Lung (tissue), 12 donors: ENCODE data around the gene PIP5K1B. TPM values are rescaled to one million over a fixed set of nuclear protein-coding genes. Genes with fewer than 3 reads are reported as not detected.
A peak's percentile ranks its signal among the peaks of the same experiment; 100 is the strongest.

Experiments
- ATAC-seq: fragments of 200-7000 bp; cut with Tn5 transposase; one replicate; pipeline ENCODE4 v1.9.1; 2020; ENCODE audit warnings: moderate number of reproducible peaks; ENCODE audit not compliant: insufficient read depth, low FRiP score
- DNase-seq, 3 donors: peaks; one replicate each; pipeline ENCODE4 v3.0.0-alpha.2; 2013 to 2017
- H3K27ac ChIP-seq, 2 donors: one replicate each; pipeline ENCODE4 v1.5.1; 2013; ENCODE audit warnings: mild to moderate bottlenecking in 2 of 2, moderate library complexity in 2 of 2, control low read depth in 1 of 2, inconsistent platforms in 1 of 2, low read depth in 1 of 2, low read length in 1 of 2
- H3K27me3 ChIP-seq, 3 donors: one replicate each; pipeline ENCODE4 v1.5.1; 2013; ENCODE audit warnings: low read length in 2 of 3; ENCODE audit not compliant: control insufficient read depth in 3 of 3, insufficient read depth in 3 of 3
- H3K36me3 ChIP-seq, 4 donors: one replicate each; pipeline ENCODE4 v1.5.1; 2013; ENCODE audit warnings: low read length in 4 of 4, mild to moderate bottlenecking in 1 of 4, moderate library complexity in 1 of 4; ENCODE audit not compliant: control insufficient read depth in 4 of 4, insufficient read depth in 4 of 4
- H3K4me1 ChIP-seq, 5 donors: one replicate each; pipeline ENCODE4 v1.5.1; 2013; ENCODE audit warnings: low read length in 5 of 5, mild to moderate bottlenecking in 2 of 5, moderate library complexity in 1 of 5; ENCODE audit not compliant: control insufficient read depth in 5 of 5, insufficient read depth in 5 of 5
- H3K4me3 ChIP-seq: one replicate; pipeline ENCODE4 v1.5.1; 2013; ENCODE audit warnings: mild to moderate bottlenecking, control low read depth, moderate library complexity
- H3K9ac ChIP-seq, 2 donors: one replicate each; pipeline ENCODE4 v1.5.1; 2013; ENCODE audit warnings: low read length in 2 of 2, control low read depth in 1 of 2; ENCODE audit not compliant: insufficient read depth in 1 of 2
- H3K9me3 ChIP-seq, 4 donors: one replicate each; pipeline ENCODE4 v1.5.1; 2013; ENCODE audit warnings: low read length in 3 of 4, mild to moderate bottlenecking in 1 of 4, moderate library complexity in 1 of 4; ENCODE audit not compliant: control insufficient read depth in 4 of 4, insufficient read depth in 3 of 4
- CTCF ChIP-seq: IDR thresholded peaks from 2 replicates; pipeline ENCODE4 v1.5.1; 2012; ENCODE audit warnings: mild to moderate bottlenecking; ENCODE audit errors: control extremely low read depth, extremely low read depth
- WGBS, 2 donors: extraction: QIAGEN DNeasy Blood & Tissue Kit; methylation state at CpG; one replicate each; pipeline ENCODE4 v1.1.7; 2013; 5-methylcytosine and 5-hydroxymethylcytosine counted together
- polyA plus RNA-seq, 2 donors: library from polyadenylated mRNA; stranded (reverse); fragments of 200-250 nt; gene quantifications; one replicate each; pipeline ENCODE4 v1.2.1, GENCODE V29; 2013
- total RNA-seq, 2 donors: library from RNA; depleted of rRNA in 1 of 2; stranded (reverse); fragments of >200 nt in 1 of 2; gene quantifications; one replicate each; pipeline ENCODE4 v1.2.1, GENCODE V29; 2014 to 2021
- donor health status: control.
- donor health status: control.
- donor health status: Bipolar disorder and iron deficiency.
- donor health status: healthy.
- donor health status: DM: yes; HTN: yes; CAD: no.

Gene PIP5K1B
- total and polyA plus RNA-seq, 4 donors = 6.6 to 28.2 (median 15.6) TPM

- 83 to 94% methylated on average over 4 of the region's 4 CpGs for WGBS, 2 donors
- no peak overlapping the region for H3K27ac ChIP-seq
- H3K9me3 ChIP-seq = no peaks in the 10 kb centered on the region
- H3K4me1 ChIP-seq = peaks cover 0 to 6% (median 0%) of the 10 kb centered on the region in 5 donors
- H3K4me3 ChIP-seq = no peak overlapping the region
- ATAC-seq (no peak), DNase-seq (no peak)
- H3K27me3 ChIP-seq = no peaks in the 10 kb centered on the region
- TF ChIP-seq CTCF = no peak
- no peak overlapping the region for H3K9ac ChIP-seq
- H3K36me3 ChIP-seq = no peaks in the 10 kb centered on the region
These were observed 146.6 kb downstream of the PIP5K1B start for GRCh38 chr9:68851657-68852056.

GRCh38 chr9:68852941-68853340 is 147.9 kb downstream of the PIP5K1B start:
- Histone ChIP-seq H3K9ac (no peak overlapping the region), H3K27ac (no peak overlapping the region), H3K4me1 (peaks cover 0 to 3% (median 0%) of the 10 kb centered on the region in 5 donors), H3K27me3 (no peaks in the 10 kb centered on the region), H3K9me3 (no peaks in the 10 kb centered on the region), H3K4me3 (no peak overlapping the region), H3K36me3 (no peaks in the 10 kb centered on the region)
- no peak for DNase-seq
- 100% methylated on average over 1 of the region's 1 CpG for WGBS, 2 donors
- TF ChIP-seq CTCF = no peak
- ATAC-seq = no peak

GRCh38 chr9:68859347-68859746 is 154.3 kb downstream of the PIP5K1B start:
- H3K9me3 ChIP-seq = no peaks in the 10 kb centered on the region
- TF ChIP-seq CTCF = no peak
- H3K4me3 ChIP-seq = no peak overlapping the region
- H3K9ac ChIP-seq = no peak overlapping the region
- 46 to 61% methylated on average over 3 of the region's 3 CpGs for WGBS, 2 donors
- H3K4me1 ChIP-seq = peaks cover 0 to 7% (median 0%) of the 10 kb centered on the region in 5 donors
- DNase-seq (no peak), ATAC-seq (no peak)
- peaks cover 0 to 5% (median 3%) of the 10 kb centered on the region in 3 donors for H3K27me3 ChIP-seq
- H3K27ac ChIP-seq = no peak overlapping the region
- H3K36me3 ChIP-seq = no peaks in the 10 kb centered on the region

- peaks cover 0 to under 1% (median 0%) of the 10 kb centered on the region in 4 donors for H3K36me3 ChIP-seq
- peaks cover 0 to 7% (median 0%) of the 10 kb centered on the region in 5 donors for H3K4me1 ChIP-seq
- no peaks in the 10 kb centered on the region for H3K9me3 ChIP-seq
- H3K27ac ChIP-seq = peak overlapping the region in 1 of 2 donors; percentile 33
- 84 to 90% methylated on average over 4 of the region's 4 CpGs for WGBS, 2 donors
- DNase-seq (no peak), ATAC-seq (no peak)
- H3K9ac ChIP-seq = no peak overlapping the region
- no peak for TF ChIP-seq CTCF
- H3K27me3 ChIP-seq = peaks cover 0 to 5% (median 3%) of the 10 kb centered on the region in 3 donors
- no peak overlapping the region for H3K4me3 ChIP-seq
These were observed 155.4 kb downstream of the PIP5K1B start for GRCh38 chr9:68860419-68860818.
